Peyer's patch (tissue), 4 donors: ENCODE data around the gene PSD. TPM values are rescaled to one million over a fixed set of nuclear protein-coding genes. Genes with fewer than 3 reads are reported as not detected.

Experiments used
- DNase-seq, 3 donors: peaks; one replicate each; pipeline ENCODE4 v3.0.0-alpha.2; 2017 to 2019
- H3K27ac ChIP-seq, 4 donors: fragments of 200-600 bp; sonication (generic); one replicate each; pipeline ENCODE4 v1.5.1; 2016 to 2019
- H3K27me3 ChIP-seq, 2 donors: fragments of 200-600 bp; sonication (generic); one replicate each; pipeline ENCODE4 v1.5.1; 2019
- H3K36me3 ChIP-seq, 3 donors: fragments of 200-600 bp; sonication (generic); one replicate each; pipeline ENCODE4 v1.5.1; 2016 to 2019
- H3K4me1 ChIP-seq, 4 donors: fragments of 200-600 bp; sonication (generic); one replicate each; pipeline ENCODE4 v1.5.1; 2016 to 2019
- H3K4me3 ChIP-seq, 4 donors: fragments of 200-600 bp; sonication (generic); 1 replicate in 3 of 4; 2 replicates in 1 of 4; pipeline ENCODE4 v1.5.1; 2016 to 2019; ENCODE audit warnings: mild to moderate bottlenecking in 1 of 4
- H3K9me3 ChIP-seq, 4 donors: fragments of 200-600 bp; sonication (generic); one replicate each; pipeline ENCODE4 v1.5.1; 2016 to 2019; ENCODE audit warnings: mild to moderate bottlenecking in 1 of 4
- POLR2A ChIP-seq, 2 donors: fragments of 450-650 bp; IDR thresholded peaks; one replicate each; pipeline ENCODE4 v1.5.1; 2017; ENCODE audit warnings: antibody characterized with exemption in 2 of 2, mild to moderate bottlenecking in 2 of 2, moderate library complexity in 2 of 2
- total RNA-seq, 4 donors: library from RNA; depleted of rRNA; stranded (reverse); fragments of >200 nt; gene quantifications; one replicate each; pipeline ENCODE4 v1.1.0, GENCODE V29; 2016
- TF ChIP-seq, protein P1 (sequence below), 6 experiments: fragments of 450-650 bp in 4 of 6; fragments of 200-600 bp in 2 of 6; sonication (generic) in 1 of 6; IDR thresholded peaks; one replicate each; pipeline ENCODE4 v1.5.1; 2017 to 2019; ENCODE audit warnings: antibody characterized with exemption in 6 of 6, mild to moderate bottlenecking in 3 of 6, moderate library complexity in 1 of 6

Gene PSD
- total RNA-seq, 4 donors from 2014 or later: 1.6 to 14.3 (median 6.3) TPM; not detected in 1

DNA sequence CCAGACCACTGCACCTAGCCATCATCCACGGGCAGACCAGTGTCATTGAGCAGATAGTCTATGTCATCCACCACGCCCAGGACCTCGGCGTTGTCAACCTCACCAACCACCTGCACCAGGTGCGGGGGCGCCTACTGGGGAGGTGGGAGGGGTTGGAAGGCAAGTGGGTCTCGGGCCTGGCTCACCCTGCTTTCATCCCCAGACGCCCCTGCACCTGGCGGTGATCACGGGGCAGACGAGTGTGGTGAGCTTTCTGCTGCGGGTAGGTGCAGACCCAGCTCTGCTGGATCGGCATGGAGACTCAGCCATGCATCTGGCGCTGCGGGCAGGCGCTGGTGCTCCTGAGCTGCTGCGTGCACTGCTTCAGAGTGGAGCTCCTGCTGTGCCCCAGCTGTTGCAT is 18.5 kb downstream of the PSD start:
- Histone ChIP-seq H3K4me1 (peaks cover 0 to 36% (median 24%) of the 10 kb centered on the region in 4 donors), H3K27ac (peak overlapping the region in 3 of 4 donors; percentile 86 to 90 (median 86)), H3K4me3 (peak overlapping the region in 1 of 4 donors; percentile 61), H3K36me3 (peaks cover 0 to 24% (median 0%) of the 10 kb centered on the region in 3 donors), H3K9me3 (no peaks in the 10 kb centered on the region), H3K27me3 (no peaks in the 10 kb centered on the region)
- no peak for DNase-seq
- no peak for TF ChIP-seq POLR2A (IDR thresholded peaks at IDR 0.05)
- TF ChIP-seq, protein P1, sequence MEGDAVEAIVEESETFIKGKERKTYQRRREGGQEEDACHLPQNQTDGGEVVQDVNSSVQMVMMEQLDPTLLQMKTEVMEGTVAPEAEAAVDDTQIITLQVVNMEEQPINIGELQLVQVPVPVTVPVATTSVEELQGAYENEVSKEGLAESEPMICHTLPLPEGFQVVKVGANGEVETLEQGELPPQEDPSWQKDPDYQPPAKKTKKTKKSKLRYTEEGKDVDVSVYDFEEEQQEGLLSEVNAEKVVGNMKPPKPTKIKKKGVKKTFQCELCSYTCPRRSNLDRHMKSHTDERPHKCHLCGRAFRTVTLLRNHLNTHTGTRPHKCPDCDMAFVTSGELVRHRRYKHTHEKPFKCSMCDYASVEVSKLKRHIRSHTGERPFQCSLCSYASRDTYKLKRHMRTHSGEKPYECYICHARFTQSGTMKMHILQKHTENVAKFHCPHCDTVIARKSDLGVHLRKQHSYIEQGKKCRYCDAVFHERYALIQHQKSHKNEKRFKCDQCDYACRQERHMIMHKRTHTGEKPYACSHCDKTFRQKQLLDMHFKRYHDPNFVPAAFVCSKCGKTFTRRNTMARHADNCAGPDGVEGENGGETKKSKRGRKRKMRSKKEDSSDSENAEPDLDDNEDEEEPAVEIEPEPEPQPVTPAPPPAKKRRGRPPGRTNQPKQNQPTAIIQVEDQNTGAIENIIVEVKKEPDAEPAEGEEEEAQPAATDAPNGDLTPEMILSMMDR (IDR thresholded peaks at IDR 0.05): no peak

DNA sequence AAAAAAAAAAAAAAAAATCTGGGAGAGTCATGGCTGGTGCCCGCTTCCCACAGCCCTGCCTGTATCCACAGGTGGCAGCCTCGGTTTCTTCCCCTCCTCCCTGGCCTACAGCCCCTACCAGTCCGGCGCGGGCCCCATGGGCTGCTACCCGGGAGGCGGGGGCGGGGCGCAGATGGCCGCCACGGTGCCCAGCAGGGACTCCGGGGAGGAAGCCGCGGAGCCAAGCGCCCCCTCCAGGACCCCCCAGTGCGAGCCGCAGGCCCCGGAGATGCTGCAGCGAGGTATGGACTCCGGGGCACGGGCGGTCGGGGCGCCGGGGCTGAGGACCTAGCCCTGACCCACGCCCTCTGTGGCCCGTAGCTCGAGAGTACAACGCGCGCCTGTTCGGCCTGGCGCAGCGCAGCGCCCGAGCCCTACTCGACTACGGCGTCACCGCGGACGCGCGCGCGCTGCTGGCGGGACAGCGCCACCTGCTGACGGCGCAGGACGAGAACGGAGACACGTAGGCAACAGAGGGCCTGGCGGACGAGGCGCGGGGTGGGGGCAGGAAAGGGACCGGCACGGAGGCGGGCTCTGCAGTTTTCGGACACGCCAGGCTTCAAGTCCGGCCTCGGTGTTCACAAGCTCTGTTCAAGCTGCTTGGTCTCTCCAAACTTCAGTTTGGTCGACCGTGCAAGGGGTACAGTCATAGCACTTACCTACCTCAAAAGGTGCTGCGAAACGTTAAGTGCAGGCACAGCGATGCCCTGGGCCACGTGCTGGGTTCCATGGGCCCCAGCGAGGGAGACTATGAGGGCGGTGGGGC is 19.2 kb downstream of the PSD start:
- peak in 1 of 2 donors; percentile 58 for TF ChIP-seq POLR2A (IDR thresholded peaks at IDR 0.05)
- TF ChIP-seq, protein P1 (IDR thresholded peaks at IDR 0.05): peak; percentile 87 to 99 (median 97)
- peaks cover 0 to 24% (median 0%) of the 10 kb centered on the region in 3 donors for H3K36me3 ChIP-seq
- DNase-seq: peak; percentile 88 to 96 (median 93)
- H3K27ac ChIP-seq: peak overlapping the region; percentile 86 to 90 (median 88)
- H3K4me3 ChIP-seq: peak overlapping the region; percentile 61 to 70 (median 64)
- H3K4me1 ChIP-seq: peaks cover 0 to 36% (median 24%) of the 10 kb centered on the region in 4 donors
- no peaks in the 10 kb centered on the region for H3K27me3 ChIP-seq
- no peaks in the 10 kb centered on the region for H3K9me3 ChIP-seq

DNA sequence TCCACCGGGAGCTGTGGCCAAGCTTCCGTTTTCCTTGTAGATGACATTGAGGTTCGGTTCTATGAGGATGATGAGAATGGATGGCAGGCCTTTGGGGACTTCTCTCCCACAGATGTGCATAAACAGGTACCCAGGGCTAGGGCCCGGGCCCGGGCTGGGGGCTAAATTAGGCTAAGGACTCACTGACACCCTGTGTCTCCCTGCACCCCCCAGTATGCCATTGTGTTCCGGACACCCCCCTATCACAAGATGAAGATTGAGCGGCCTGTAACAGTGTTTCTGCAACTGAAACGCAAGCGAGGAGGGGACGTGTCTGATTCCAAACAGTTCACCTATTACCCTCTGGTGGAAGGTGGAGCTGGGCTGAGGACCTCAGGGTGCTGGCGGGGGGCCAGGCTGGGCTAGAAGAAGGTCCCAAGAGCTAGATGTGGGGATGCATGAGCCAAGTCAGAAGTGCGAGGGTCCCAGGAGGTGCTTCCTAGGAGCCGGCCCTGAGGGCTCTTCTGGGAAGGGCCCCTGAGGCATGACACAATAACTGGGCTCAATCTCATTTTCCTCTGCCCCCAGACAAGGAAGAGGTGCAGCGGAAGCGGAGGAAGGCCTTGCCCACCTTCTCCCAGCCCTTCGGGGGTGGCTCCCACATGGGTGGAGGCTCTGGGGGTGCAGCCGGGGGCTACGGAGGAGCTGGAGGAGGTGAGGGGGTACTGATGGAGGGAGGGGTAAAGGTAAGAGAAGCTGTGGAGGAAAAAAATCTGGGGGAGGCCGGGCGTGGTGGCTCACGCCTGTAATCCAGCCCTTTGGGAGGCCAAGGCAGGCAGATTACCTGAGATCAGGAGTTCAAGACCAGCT is 20.2 kb downstream of the PSD start:
- H3K27me3 ChIP-seq: no peaks in the 10 kb centered on the region
- DNase-seq: peak in 1 of 3 donors; percentile 50
- H3K4me1 ChIP-seq: peaks cover 0 to 40% (median 26%) of the 10 kb centered on the region in 4 donors
- H3K36me3 ChIP-seq: peaks cover 0 to 24% (median 0%) of the 10 kb centered on the region in 3 donors
- peak overlapping the region in 1 of 4 donors; percentile 61 for H3K4me3 ChIP-seq
- peak overlapping the region in 3 of 4 donors; percentile 19 to 86 (median 86) for H3K27ac ChIP-seq
- no peak for TF ChIP-seq POLR2A (IDR thresholded peaks at IDR 0.05)
- TF ChIP-seq, protein P1 (IDR thresholded peaks at IDR 0.05): no peak
- H3K9me3 ChIP-seq: no peaks in the 10 kb centered on the region

DNA sequence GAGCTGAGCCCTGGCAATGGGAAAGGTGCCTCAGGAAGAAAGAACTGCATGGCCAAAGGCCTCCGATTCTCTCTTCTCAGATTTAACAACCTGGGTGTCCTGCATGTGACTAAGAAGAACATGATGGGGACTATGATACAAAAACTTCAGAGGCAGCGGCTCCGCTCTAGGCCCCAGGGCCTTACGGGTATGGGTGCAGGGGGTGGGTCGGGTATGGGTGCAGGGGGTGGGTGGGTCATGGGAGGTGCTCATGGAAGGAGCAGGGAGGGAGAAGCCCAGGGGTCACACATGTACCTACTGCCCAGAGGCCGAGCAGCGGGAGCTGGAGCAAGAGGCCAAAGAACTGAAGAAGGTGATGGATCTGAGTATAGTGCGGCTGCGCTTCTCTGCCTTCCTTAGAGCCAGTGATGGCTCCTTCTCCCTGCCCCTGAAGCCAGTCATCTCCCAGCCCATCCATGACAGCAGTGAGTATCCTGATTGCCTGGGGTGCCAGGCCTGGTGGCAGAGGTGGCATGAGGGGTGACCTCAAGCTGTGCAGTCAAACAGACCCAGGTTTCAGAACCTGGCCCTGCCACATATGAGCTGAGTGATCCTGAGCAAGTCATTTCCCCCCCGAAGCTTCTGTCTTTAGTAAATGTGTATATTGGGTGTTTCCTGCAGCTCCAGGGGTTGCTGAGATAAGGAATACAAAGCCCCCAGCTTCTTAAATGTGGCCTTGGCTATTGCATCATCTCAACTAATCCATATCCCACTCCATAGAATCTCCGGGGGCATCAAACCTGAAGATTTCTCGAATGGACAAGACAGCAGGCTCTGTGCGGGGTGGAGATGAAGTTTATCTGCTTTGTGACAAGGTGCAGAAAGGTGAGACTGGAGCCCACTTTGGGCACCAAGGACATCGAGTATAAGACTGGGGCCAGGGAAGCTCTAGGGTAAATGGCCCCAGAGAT is 21.1 kb downstream of the PSD start:
- Histone ChIP-seq H3K4me1 (peaks cover 0 to 42% (median 26%) of the 10 kb centered on the region in 4 donors), H3K27me3 (no peaks in the 10 kb centered on the region), H3K9me3 (no peaks in the 10 kb centered on the region), H3K36me3 (peaks cover 0 to 23% (median 0%) of the 10 kb centered on the region in 3 donors), H3K4me3 (no peak overlapping the region), H3K27ac (peak overlapping the region in 2 of 4 donors; percentile 96 to 97)
- peak in 1 of 3 donors; percentile 40 for DNase-seq
- TF ChIP-seq, protein P1 (IDR thresholded peaks at IDR 0.05): no peak
- no peak for TF ChIP-seq POLR2A (IDR thresholded peaks at IDR 0.05)
